A673 (cell line): Measurements from ENCODE around the gene DLG2. TPM values are rescaled to one million over a fixed set of nuclear protein-coding genes. Genes with fewer than 3 reads are reported as not detected.

Experiments used
- BruUV-seq: library from RNA; stranded (reverse); fragments of 400-500 nt; replicated peaks from 2 replicates; lab custom pipeline; 2021; lab: Mats Ljungman, UMichigan
- CTCF ChIA-PET: fragments of 300-600 bp; sonication (Branson Sonifier 250); formaldehyde crosslinking; loops from one replicate; lab custom pipeline; 2022; ENCODE audit warnings: antibody characterized with exemption; lab: Charles Lee
- POLR2A ChIA-PET: fragments of 300-600 bp; sonication (Branson Sonifier 250); formaldehyde crosslinking; loops from one replicate; lab custom pipeline; 2022; ENCODE audit warnings: antibody characterized with exemption; ENCODE audit not compliant: low non-redundant PET; lab: Charles Lee
- DNase-seq: peaks from one replicate; pipeline ENCODE4 v3.0.0-alpha.2; 2015; ENCODE audit warnings: low spot score
- H3K27ac ChIP-seq: fragments of 200-600 bp; sonication (generic); 2 replicates; pipeline ENCODE4 v1.5.1; 2016; ENCODE audit warnings: mixed run types, low read depth, mild to moderate bottlenecking, mixed read lengths, antibody characterized with exemption, low read length; ENCODE audit not compliant: poor library complexity, severe bottlenecking
- H3K27me3 ChIP-seq: fragments of 200-600 bp; sonication (generic); replicated peaks from 2 replicates; pipeline ENCODE4 v1.6.1; 2017; ENCODE audit warnings: mixed run types, low read depth, mild to moderate bottlenecking, mixed read lengths, antibody characterized with exemption, low read length; ENCODE audit not compliant: insufficient read depth, poor library complexity
- H3K36me3 ChIP-seq: fragments of 200-600 bp; sonication (generic); 2 replicates; pipeline ENCODE4 v1.6.1; 2016; ENCODE audit warnings: mixed run types, mild to moderate bottlenecking, mixed read lengths, antibody characterized with exemption, low read length; ENCODE audit not compliant: insufficient read depth, poor library complexity, severe bottlenecking
- H3K4me1 ChIP-seq: fragments of 200-600 bp; sonication (generic); 2 replicates; pipeline ENCODE4 v1.6.1; 2017; ENCODE audit warnings: mixed run types, mild to moderate bottlenecking, mixed read lengths, antibody characterized with exemption, low read length; ENCODE audit not compliant: insufficient read depth, poor library complexity, severe bottlenecking
- H3K4me3 ChIP-seq: fragments of 200-600 bp; sonication (generic); 2 replicates; pipeline ENCODE4 v1.5.1; 2016; ENCODE audit warnings: low read depth, mixed run types, mild to moderate bottlenecking, mixed read lengths, low read length; ENCODE audit not compliant: poor library complexity, severe bottlenecking
- H3K9me3 ChIP-seq: fragments of 200-600 bp; sonication (generic); 2 replicates; pipeline ENCODE4 v1.6.1; 2016; ENCODE audit warnings: mixed run types, low read depth, mild to moderate bottlenecking, mixed read lengths, antibody characterized with exemption, low read length; ENCODE audit not compliant: poor library complexity, severe bottlenecking
- EZH2 ChIP-seq: fragments of 200-600 bp; sonication (generic); IDR thresholded peaks from 2 replicates; pipeline ENCODE4 v1.6.1; 2017; ENCODE audit warnings: borderline replicate concordance, low read depth, mild to moderate bottlenecking, mixed read lengths, antibody characterized with exemption, low read length; ENCODE audit not compliant: poor library complexity, severe bottlenecking
- intact Hi-C: fragments of 100-400 bp; cut with micrococcal nuclease; formaldehyde crosslinking; loops from one replicate; pipeline ENCODE4 v1.10.0; 2022; ENCODE audit not compliant: unreplicated experiment
- total RNA-seq: library from RNA; stranded (reverse); gene quantifications from 2 replicates; pipeline ENCODE4 v1.2.3, GENCODE V29; 2021
- TF ChIP-seq, protein P1 (sequence below): fragments of 300-800, 200-600 bp; sonication (generic); conservative IDR thresholded peaks from 2 replicates; pipeline ENCODE4 v1.5.1; 2017; ENCODE audit warnings: low read depth, mild to moderate bottlenecking, antibody characterized with exemption, low read length, moderate library complexity, mixed read lengths

DLG2 gene
- total RNA-seq, 1 experiment from 2014 or later, result 277 TPM

DNA sequence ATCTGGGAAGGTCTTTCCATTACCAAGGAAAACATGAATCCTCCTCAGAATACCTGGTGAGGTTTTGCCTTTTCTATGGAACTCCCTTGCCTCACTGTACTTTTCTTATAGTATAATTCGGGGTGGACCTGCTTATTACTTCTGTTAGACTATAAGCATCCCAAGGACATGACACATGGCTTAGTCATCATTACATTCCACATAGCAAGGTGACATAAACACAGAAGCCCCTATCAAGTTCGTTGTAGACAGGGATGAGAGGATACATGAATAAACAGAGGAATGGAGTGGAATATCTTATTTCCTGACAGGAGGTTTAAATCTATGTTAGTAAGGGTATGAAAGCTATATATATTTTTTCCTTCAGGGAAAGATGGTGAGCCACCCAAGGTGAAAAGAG, 1808.8 kb downstream of the DLG2 start:
- H3K9me3 ChIP-seq, result no peaks in the 10 kb centered on the region
- no peak overlapping the region for H3K4me3 ChIP-seq
- H3K27ac ChIP-seq, result peak overlapping the region; percentile 73
- peaks cover 39% of the 10 kb centered on the region for H3K4me1 ChIP-seq
- DNase-seq, result peak; percentile 32
- no peak for TF ChIP-seq EZH2
- TF ChIP-seq, protein P1, sequence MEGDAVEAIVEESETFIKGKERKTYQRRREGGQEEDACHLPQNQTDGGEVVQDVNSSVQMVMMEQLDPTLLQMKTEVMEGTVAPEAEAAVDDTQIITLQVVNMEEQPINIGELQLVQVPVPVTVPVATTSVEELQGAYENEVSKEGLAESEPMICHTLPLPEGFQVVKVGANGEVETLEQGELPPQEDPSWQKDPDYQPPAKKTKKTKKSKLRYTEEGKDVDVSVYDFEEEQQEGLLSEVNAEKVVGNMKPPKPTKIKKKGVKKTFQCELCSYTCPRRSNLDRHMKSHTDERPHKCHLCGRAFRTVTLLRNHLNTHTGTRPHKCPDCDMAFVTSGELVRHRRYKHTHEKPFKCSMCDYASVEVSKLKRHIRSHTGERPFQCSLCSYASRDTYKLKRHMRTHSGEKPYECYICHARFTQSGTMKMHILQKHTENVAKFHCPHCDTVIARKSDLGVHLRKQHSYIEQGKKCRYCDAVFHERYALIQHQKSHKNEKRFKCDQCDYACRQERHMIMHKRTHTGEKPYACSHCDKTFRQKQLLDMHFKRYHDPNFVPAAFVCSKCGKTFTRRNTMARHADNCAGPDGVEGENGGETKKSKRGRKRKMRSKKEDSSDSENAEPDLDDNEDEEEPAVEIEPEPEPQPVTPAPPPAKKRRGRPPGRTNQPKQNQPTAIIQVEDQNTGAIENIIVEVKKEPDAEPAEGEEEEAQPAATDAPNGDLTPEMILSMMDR, result no peak
- ChIA-PET CTCF (interaction anchor here (1.0 kb wide), 1 partner anchor 70 kb away, joined by 4 read pairs; no protein-coding TSS in a partner anchor), POLR2A (no interaction called here)
- H3K36me3 ChIP-seq, result no peaks in the 10 kb centered on the region
- no peaks in the 10 kb centered on the region for H3K27me3 ChIP-seq
- intact Hi-C loops, result loop anchor here (5.0 to 10.0 kb wide), 4 partner anchors 274 to 734 kb away; partner anchors contain the start of gene CCDC90B
- no TSS peak for BruUV-seq

DNA sequence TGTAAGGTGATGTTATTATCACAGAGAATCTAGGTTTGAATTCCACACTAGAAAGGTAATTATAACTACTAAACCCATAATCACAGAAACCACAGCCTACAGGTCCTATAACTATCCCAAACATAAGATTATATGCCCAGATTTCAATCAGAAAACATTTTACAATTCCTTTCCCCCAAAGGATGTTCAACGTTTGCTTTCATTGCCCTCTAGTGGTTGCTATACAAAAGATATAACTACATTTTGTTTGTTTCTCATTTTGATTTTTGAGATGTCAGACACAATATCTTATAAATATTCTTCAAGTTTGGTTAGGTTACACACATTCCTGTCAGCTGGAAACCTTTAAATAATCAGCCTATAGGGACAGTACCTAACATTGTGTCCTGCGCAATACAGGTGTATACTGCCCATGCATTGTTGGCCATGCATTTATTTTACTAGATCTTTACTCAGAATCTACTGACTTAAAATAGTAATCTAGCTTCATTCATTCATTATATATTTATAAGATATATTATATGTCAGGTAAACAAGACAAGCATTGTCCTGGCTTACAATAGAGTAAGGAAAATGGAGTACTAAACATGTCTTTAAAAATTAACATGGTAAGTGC, 1810.5 kb downstream of the DLG2 start:
- Histone ChIP-seq H3K27me3 (no peaks in the 10 kb centered on the region), H3K4me3 (no peak overlapping the region), H3K27ac (peak overlapping the region; percentile 92), H3K4me1 (peaks cover 39% of the 10 kb centered on the region), H3K36me3 (no peaks in the 10 kb centered on the region), H3K9me3 (no peaks in the 10 kb centered on the region)
- no TSS peak for BruUV-seq
- intact Hi-C loops, result loop anchor here (1.0 to 10.0 kb wide), 8 partner anchors 69 to 910 kb away; partner anchors contain the start of gene CCDC90B
- DNase-seq, result peak; percentile 91
- CTCF ChIA-PET, result interaction anchor here (0.5 to 1.6 kb wide), 10 partner anchors 54 to 949 kb away, joined by 3 to 8 read pairs (median 4); no protein-coding TSS in a partner anchor
- POLR2A ChIA-PET, result interaction anchor here (0.6 to 1.9 kb wide), 3 partner anchors 40 to 524 kb away, joined by 3 to 8 read pairs (median 4); no protein-coding TSS in a partner anchor
- TF ChIP-seq, protein P1, result peak; percentile 81
- TF ChIP-seq EZH2, result no peak

DNA sequence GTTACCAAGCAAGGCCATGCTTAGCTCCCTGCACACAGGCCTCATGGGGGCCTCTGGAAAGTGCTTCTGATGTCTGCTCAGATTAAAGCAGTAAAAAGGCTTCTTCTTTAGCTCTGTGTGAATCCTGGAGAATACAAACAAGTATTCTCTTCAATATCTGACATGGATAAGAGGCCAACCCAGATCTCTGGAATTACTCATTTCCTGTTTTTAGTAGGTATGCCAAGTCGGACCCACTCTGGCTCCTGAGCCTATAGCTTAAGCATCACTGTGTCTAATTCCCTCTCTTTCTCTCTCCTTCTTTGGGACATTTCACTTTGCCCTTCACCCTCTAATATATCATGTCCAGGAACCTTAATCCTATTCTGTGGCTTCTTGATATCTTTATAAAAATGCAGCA, 1811.4 kb downstream of the DLG2 start:
- POLR2A ChIA-PET, result interaction anchor here (0.5 to 1.9 kb wide), 7 partner anchors 36 to 523 kb away, joined by 3 to 8 read pairs (median 4); no protein-coding TSS in a partner anchor
- peak overlapping the region; percentile 92 for H3K27ac ChIP-seq

More for the DNA sequence above, 1811.4 kb downstream of the DLG2 start:
- no peaks in the 10 kb centered on the region for H3K9me3 ChIP-seq
- intact Hi-C loops, result loop anchor here (1.0 to 10.0 kb wide), 8 partner anchors 68 to 909 kb away; partner anchors contain the start of gene CCDC90B
- peaks cover 39% of the 10 kb centered on the region for H3K4me1 ChIP-seq
- no TSS peak for BruUV-seq
- DNase-seq, result peak; percentile 95
- H3K36me3 ChIP-seq, result no peaks in the 10 kb centered on the region
- H3K4me3 ChIP-seq, result no peak overlapping the region
- CTCF ChIA-PET, result interaction anchor here (0.6 to 1.6 kb wide), 15 partner anchors 53 to 1039 kb away, joined by 3 to 8 read pairs (median 3); no protein-coding TSS in a partner anchor
- TF ChIP-seq, protein P1, result no peak
- TF ChIP-seq EZH2, result no peak
- no peaks in the 10 kb centered on the region for H3K27me3 ChIP-seq
